Neural progenitor cell (in vitro differentiated cells): ENCODE results near the gene TAF4. TPM values are rescaled to one million over a fixed set of nuclear protein-coding genes. Genes with fewer than 3 reads are reported as not detected.

ENCODE experiments used
- DNase-seq: peaks from one replicate; pipeline ENCODE4 v3.0.0-alpha.2; 2016; ENCODE audit warnings: low spot score
- H2AFZ ChIP-seq: fragments of 200-600 bp; sonication (generic); replicated peaks from 2 replicates; pipeline ENCODE4 v1.6.1; 2016; ENCODE audit warnings: antibody characterized with exemption
- H3F3A ChIP-seq: fragments of 200-600 bp; sonication (generic); 2 replicates; pipeline ENCODE4 v1.6.1; 2016; ENCODE audit warnings: antibody characterized with exemption, low read depth
- H3K27ac ChIP-seq: fragments of 200-600 bp; sonication (generic); 2 replicates; pipeline ENCODE4 v1.5.1; 2016; ENCODE audit warnings: mild to moderate bottlenecking
- H3K27me3 ChIP-seq: fragments of 200-600 bp; sonication (generic); 2 replicates; pipeline ENCODE4 v1.6.1; 2016; ENCODE audit warnings: mild to moderate bottlenecking, moderate library complexity
- H3K36me3 ChIP-seq: fragments of 200-600 bp; sonication (generic); 2 replicates; pipeline ENCODE4 v1.5.1; 2016
- H3K4me1 ChIP-seq: fragments of 200-600 bp; sonication (generic); 2 replicates; pipeline ENCODE4 v1.6.1; 2016; ENCODE audit warnings: mixed run types
- H3K4me2 ChIP-seq: fragments of 200-600 bp; sonication (generic); 2 replicates; pipeline ENCODE4 v1.6.1; 2016
- H3K4me3 ChIP-seq: fragments of 200-600 bp; sonication (generic); 2 replicates; pipeline ENCODE4 v1.5.1; 2016
- H3K79me2 ChIP-seq: fragments of 200-600 bp; sonication (generic); 2 replicates; pipeline ENCODE4 v1.6.1; 2016; ENCODE audit warnings: low read depth
- H3K9ac ChIP-seq: fragments of 200-600 bp; sonication (generic); 2 replicates; pipeline ENCODE4 v1.6.1; 2016
- H3K9me3 ChIP-seq: fragments of 200-600 bp; sonication (generic); 2 replicates; pipeline ENCODE4 v1.5.1; 2016; ENCODE audit warnings: low read depth
- H4K20me1 ChIP-seq: fragments of 200-600 bp; sonication (generic); 2 replicates; pipeline ENCODE4 v1.6.1; 2016; ENCODE audit warnings: low read depth
- H3K27ac Mint-ChIP-seq: 3 replicates; pipeline ENCODE4 v1.8.0; 2021; ENCODE audit warnings: mixed read lengths
- H3K27me3 Mint-ChIP-seq: 2 replicates; pipeline ENCODE4 v1.8.0; 2022; ENCODE audit warnings: low read depth, mild to moderate bottlenecking, inconsistent platforms, moderate library complexity, mixed read lengths; ENCODE audit not compliant: insufficient read depth
- H3K36me3 Mint-ChIP-seq: 3 replicates; pipeline ENCODE4 v1.8.0; 2021; ENCODE audit warnings: mixed read lengths
- H3K4me1 Mint-ChIP-seq: 3 replicates; pipeline ENCODE4 v1.8.0; 2021; ENCODE audit warnings: mixed read lengths
- H3K4me3 Mint-ChIP-seq: 3 replicates; pipeline ENCODE4 v1.8.0; 2021; ENCODE audit warnings: mild to moderate bottlenecking, moderate library complexity, mixed read lengths
- H3K9me3 Mint-ChIP-seq: 3 replicates; pipeline ENCODE4 v1.8.0; 2020; ENCODE audit warnings: mixed read lengths
- CTCF ChIP-seq: fragments of 200-600 bp; sonication (generic); IDR thresholded peaks from 2 replicates; pipeline ENCODE4 v1.5.1; 2017; ENCODE audit warnings: antibody characterized with exemption, mild to moderate bottlenecking
- EZH2 ChIP-seq: fragments of 200-600 bp; sonication (generic); IDR thresholded peaks from 2 replicates; pipeline ENCODE4 v1.6.1; 2017; ENCODE audit warnings: antibody characterized with exemption, mild to moderate bottlenecking, moderate library complexity
- EZH2phosphoT487 ChIP-seq: fragments of 200-600 bp; sonication (generic); IDR thresholded peaks from 2 replicates; pipeline ENCODE4 v1.6.1; 2017; ENCODE audit warnings: antibody characterized with exemption
- total RNA-seq: library from RNA; depleted of rRNA; stranded (reverse); fragments of >200 nt; gene quantifications from 2 replicates; pipeline ENCODE4 v1.2.3, GENCODE V29; 2015; ENCODE audit warnings: low replicate concordance

TAF4 gene
- total RNA-seq, 1 donor from 2014 or later: 9.9 TPM

GRCh38 chr20:62029296-62029695, 36.4 kb downstream of the TAF4 start:
- Mint-ChIP-seq H3K4me1 (peaks cover 72% of the 10 kb centered on the region), H3K9me3 (no peaks in the 10 kb centered on the region), H3K4me3 (no peak overlapping the region), H3K36me3 (peaks cover under 1% of the 10 kb centered on the region), H3K27ac (no peak overlapping the region), H3K27me3 (peaks cover 7% of the 10 kb centered on the region)
- Histone ChIP-seq H3K4me3 (no peak overlapping the region), H2AFZ (no peak overlapping the region), H3K9ac (no peak overlapping the region), H3K36me3 (no peaks in the 10 kb centered on the region), H3K4me2 (no peak overlapping the region), H4K20me1 (peaks cover 93% of the 10 kb centered on the region), H3K9me3 (no peaks in the 10 kb centered on the region), H3K27ac (no peak overlapping the region), H3K79me2 (peaks cover 100% of the 10 kb centered on the region), H3F3A (peaks cover 5% of the 10 kb centered on the region), H3K4me1 (peaks cover 35% of the 10 kb centered on the region), H3K27me3 (no peaks in the 10 kb centered on the region)
- TF ChIP-seq CTCF (no peak), EZH2phosphoT487 (no peak), EZH2 (no peak)
- DNase-seq: no peak

GRCh38 chr20:62028384-62028783, 37.3 kb downstream of the TAF4 start:
- no peaks in the 10 kb centered on the region for H3K9me3 ChIP-seq
- H3F3A ChIP-seq: peaks cover 5% of the 10 kb centered on the region
- H3K27me3 Mint-ChIP-seq: peaks cover 5% of the 10 kb centered on the region
- no peak overlapping the region for H3K27ac ChIP-seq
- no peak overlapping the region for H2AFZ ChIP-seq
- H3K4me1 ChIP-seq: peaks cover 34% of the 10 kb centered on the region
- no peak for DNase-seq
- H3K27ac Mint-ChIP-seq: no peak overlapping the region
- H3K9me3 Mint-ChIP-seq: no peaks in the 10 kb centered on the region
- peaks cover 98% of the 10 kb centered on the region for H3K79me2 ChIP-seq
- peaks cover 74% of the 10 kb centered on the region for H3K4me1 Mint-ChIP-seq
- peaks cover 94% of the 10 kb centered on the region for H4K20me1 ChIP-seq
- H3K4me3 ChIP-seq: no peak overlapping the region
- H3K4me3 Mint-ChIP-seq: no peak overlapping the region
- peaks cover 2% of the 10 kb centered on the region for H3K36me3 Mint-ChIP-seq
- no peaks in the 10 kb centered on the region for H3K36me3 ChIP-seq
- no peaks in the 10 kb centered on the region for H3K27me3 ChIP-seq
- no peak for TF ChIP-seq EZH2phosphoT487
- no peak for TF ChIP-seq EZH2
- TF ChIP-seq CTCF: no peak
- H3K9ac ChIP-seq: peak overlapping the region; percentile 42
- peak overlapping the region; percentile 38 for H3K4me2 ChIP-seq

GRCh38 chr20:62027698-62028321, 37.9 kb downstream of the TAF4 start:
- Mint-ChIP-seq H3K4me3 (peak overlapping the region; percentile 3), H3K27ac (peak overlapping the region; percentile 39), H3K4me1 (peaks cover 76% of the 10 kb centered on the region), H3K9me3 (no peaks in the 10 kb centered on the region), H3K36me3 (peaks cover 2% of the 10 kb centered on the region), H3K27me3 (peaks cover 5% of the 10 kb centered on the region)
- Histone ChIP-seq H3K4me2 (peak overlapping the region; percentile 38), H2AFZ (no peak overlapping the region), H3F3A (peaks cover 7% of the 10 kb centered on the region), H3K79me2 (peaks cover 98% of the 10 kb centered on the region), H3K36me3 (no peaks in the 10 kb centered on the region), H3K9ac (peak overlapping the region; percentile 42), H3K4me1 (peaks cover 32% of the 10 kb centered on the region), H3K27ac (no peak overlapping the region), H3K4me3 (no peak overlapping the region), H3K9me3 (no peaks in the 10 kb centered on the region), H3K27me3 (no peaks in the 10 kb centered on the region), H4K20me1 (peaks cover 94% of the 10 kb centered on the region)
- TF ChIP-seq CTCF: no peak
- TF ChIP-seq EZH2phosphoT487: no peak
- TF ChIP-seq EZH2: no peak
- peak; percentile 37 for DNase-seq
